ENCODE measurements around the gene TREML2.

GRCh38 chr6:41162687-41163418, 38.1 kb downstream of the TREML2 start, which contains the start of gene TREM2:
- no peak for TF ChIP-seq GATA2 (CRISPR knock-in tag; IDR thresholded peaks at IDR 0.05)
- no peak for TF ChIP-seq PKNOX1 (IDR thresholded peaks at IDR 0.05)
- TF ChIP-seq SP2 (IDR thresholded peaks at IDR 0.05; ENCODE audit: extremely low read depth, low read depth, low read length, poor library complexity, severe bottlenecking), result no peak
- no peak for TF ChIP-seq CCAR2 (IDR thresholded peaks at IDR 0.05; ENCODE audit: low read depth, low read length)
- no peak for TF ChIP-seq FOXJ2 (tag; IDR thresholded peaks at IDR 0.05)

All from K562 (cell line).